Subcutaneous abdominal adipose tissue (tissue), 5 donors: ENCODE results near the gene ERBB4.

Experiments used
- H3K27ac ChIP-seq: one replicate; pipeline ENCODE4 v1.7.0; 2013; ENCODE audit warnings: low read depth, mild to moderate bottlenecking, inconsistent platforms, low read length, moderate library complexity
- H3K27me3 ChIP-seq, 5 donors: one replicate each; pipeline ENCODE4 v1.7.0; 2013; ENCODE audit warnings: low read length in 5 of 5, inconsistent platforms in 1 of 5; ENCODE audit not compliant: control insufficient read depth in 5 of 5, insufficient read depth in 4 of 5
- H3K36me3 ChIP-seq, 5 donors: one replicate each; pipeline ENCODE4 v1.7.0; 2013; ENCODE audit warnings: low read length in 5 of 5; ENCODE audit not compliant: control insufficient read depth in 5 of 5, insufficient read depth in 5 of 5
- H3K4me1 ChIP-seq, 5 donors: one replicate each; pipeline ENCODE4 v1.7.0; 2013; ENCODE audit warnings: low read length in 5 of 5, mild to moderate bottlenecking in 3 of 5, moderate library complexity in 1 of 5; ENCODE audit not compliant: control insufficient read depth in 5 of 5, insufficient read depth in 5 of 5
- H3K4me3 ChIP-seq, 5 donors: one replicate each; pipeline ENCODE4 v1.7.0; 2013; ENCODE audit warnings: low read length in 5 of 5, low read depth in 1 of 5
- H3K9ac ChIP-seq, 5 donors: one replicate each; pipeline ENCODE4 v1.7.0; 2013; ENCODE audit warnings: low read length in 5 of 5, mild to moderate bottlenecking in 4 of 5, moderate library complexity in 3 of 5
- H3K9me3 ChIP-seq, 5 donors: one replicate each; pipeline ENCODE4 v1.7.0; 2013; ENCODE audit warnings: low read length in 5 of 5; ENCODE audit not compliant: control insufficient read depth in 5 of 5
- donor health status: healthy.
- donor health status: healthy.
- donor health status: healthy.
- donor health status: healthy.
- donor health status: healthy.

The ERBB4 gene

GRCh38 chr2:211329421-211329820 is 1209.2 kb downstream of the ERBB4 start:
- H3K9me3 ChIP-seq, result no peaks in the 10 kb centered on the region
- no peaks in the 10 kb centered on the region for H3K4me1 ChIP-seq
- no peak overlapping the region for H3K4me3 ChIP-seq
- no peaks in the 10 kb centered on the region for H3K36me3 ChIP-seq
- no peaks in the 10 kb centered on the region for H3K27me3 ChIP-seq
- H3K27ac ChIP-seq, result no peak overlapping the region
- no peak overlapping the region for H3K9ac ChIP-seq

DNA sequence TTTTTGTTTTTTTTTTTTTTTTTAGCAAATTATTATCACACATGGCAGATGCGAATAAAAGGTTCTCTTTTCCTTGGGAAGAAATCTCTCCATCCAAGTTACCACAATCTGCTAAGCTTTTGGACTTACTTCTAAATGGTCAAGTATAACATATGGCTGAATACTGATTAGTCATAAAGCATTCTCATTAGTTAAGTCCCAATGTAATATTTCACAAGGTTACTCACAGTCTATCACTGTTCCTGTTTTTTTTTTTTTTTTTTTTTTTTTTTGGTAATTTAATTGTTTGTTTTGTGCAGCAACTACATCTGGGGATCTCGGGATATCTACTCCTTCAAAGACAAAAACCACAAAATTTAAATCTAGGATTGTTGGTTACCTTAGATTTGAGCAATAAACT is 1210.5 kb downstream of the ERBB4 start:
- H3K4me3 ChIP-seq, result no peak overlapping the region

More for the DNA sequence above, 1210.5 kb downstream of the ERBB4 start:
- H3K36me3 ChIP-seq, result no peaks in the 10 kb centered on the region
- H3K4me1 ChIP-seq, result no peaks in the 10 kb centered on the region
- H3K9me3 ChIP-seq, result peaks cover 0 to 2% (median 0%) of the 10 kb centered on the region in 5 donors
- H3K9ac ChIP-seq, result no peak overlapping the region
- no peak overlapping the region for H3K27ac ChIP-seq
- no peaks in the 10 kb centered on the region for H3K27me3 ChIP-seq
